ENCODE results near the gene TMEFF2.

DNA sequence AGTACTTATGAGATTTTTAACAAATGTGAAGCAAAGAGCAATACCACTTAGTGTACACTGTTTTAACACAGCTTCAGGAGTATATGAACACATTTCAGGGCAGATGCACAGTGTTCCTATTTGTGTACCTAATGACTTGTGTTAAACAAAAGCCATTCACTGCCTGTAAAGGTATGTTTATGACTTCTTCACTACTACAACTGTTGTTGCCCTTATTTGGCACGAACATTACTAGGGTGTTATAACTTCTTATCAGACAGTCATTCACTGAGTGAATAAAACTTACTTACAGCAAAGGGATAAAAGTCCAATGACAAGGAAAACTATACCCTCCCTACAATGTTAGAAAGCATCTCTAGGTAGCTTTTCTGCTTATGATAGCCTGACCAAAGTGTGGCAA lies 262.4 kb downstream of the TMEFF2 start:
- TF ChIP-seq, protein P1, sequence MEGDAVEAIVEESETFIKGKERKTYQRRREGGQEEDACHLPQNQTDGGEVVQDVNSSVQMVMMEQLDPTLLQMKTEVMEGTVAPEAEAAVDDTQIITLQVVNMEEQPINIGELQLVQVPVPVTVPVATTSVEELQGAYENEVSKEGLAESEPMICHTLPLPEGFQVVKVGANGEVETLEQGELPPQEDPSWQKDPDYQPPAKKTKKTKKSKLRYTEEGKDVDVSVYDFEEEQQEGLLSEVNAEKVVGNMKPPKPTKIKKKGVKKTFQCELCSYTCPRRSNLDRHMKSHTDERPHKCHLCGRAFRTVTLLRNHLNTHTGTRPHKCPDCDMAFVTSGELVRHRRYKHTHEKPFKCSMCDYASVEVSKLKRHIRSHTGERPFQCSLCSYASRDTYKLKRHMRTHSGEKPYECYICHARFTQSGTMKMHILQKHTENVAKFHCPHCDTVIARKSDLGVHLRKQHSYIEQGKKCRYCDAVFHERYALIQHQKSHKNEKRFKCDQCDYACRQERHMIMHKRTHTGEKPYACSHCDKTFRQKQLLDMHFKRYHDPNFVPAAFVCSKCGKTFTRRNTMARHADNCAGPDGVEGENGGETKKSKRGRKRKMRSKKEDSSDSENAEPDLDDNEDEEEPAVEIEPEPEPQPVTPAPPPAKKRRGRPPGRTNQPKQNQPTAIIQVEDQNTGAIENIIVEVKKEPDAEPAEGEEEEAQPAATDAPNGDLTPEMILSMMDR (conservative IDR thresholded peaks at IDR 0.05; ENCODE audit: low read length), result no peak
- TF ChIP-seq EZH2phosphoT487 (IDR thresholded peaks at IDR 0.05; ENCODE audit: borderline replicate concordance), result no peak

Measured in Loucy (cell line).